OCI-LY3 (cell line): Measurements from ENCODE around the gene PARVA.
"Not testable (repeated sequence)": the region's sequence is repeated elsewhere in the genome, so short reads cannot be mapped to it uniquely, and the experiment has no call there.

ENCODE experiments used
- H2AFZ ChIP-seq: fragments of 200-600, 300-600 bp; shearing (Covaris generic); 2 replicates; pipeline ENCODE4 v1.6.0; 2014; ENCODE audit warnings: antibody characterized with exemption, low read depth, low read length
- H3K27ac ChIP-seq: fragments of 200-600, 300-600 bp; sonication (generic); 2 replicates; pipeline ENCODE4 v1.5.1; 2014; ENCODE audit warnings: mild to moderate bottlenecking, low read length, moderate library complexity, mixed read lengths
- H3K27me3 ChIP-seq: fragments of 200-600, 300-600 bp; sonication (generic); 2 replicates; pipeline ENCODE4 v1.6.1; 2014; ENCODE audit warnings: low read depth, low read length, mixed read lengths
- H3K36me3 ChIP-seq: fragments of 200-600, 300-600 bp; sonication (generic); replicated peaks from 2 replicates; pipeline ENCODE3; 2014; ENCODE audit warnings: low read depth, low read length, mixed read lengths
- H3K4me1 ChIP-seq: fragments of 300-600, 200-600 bp; sonication (generic); 2 replicates; pipeline ENCODE4 v1.6.1; 2014; ENCODE audit warnings: low read length, mixed read lengths
- H3K4me2 ChIP-seq: fragments of 200-600, 300-600 bp; sonication (generic); 2 replicates; pipeline ENCODE4 v1.6.1; 2014; ENCODE audit warnings: low read length, mixed read lengths
- H3K4me3 ChIP-seq: fragments of 300-600, 200-600 bp; sonication (generic); 2 replicates; pipeline ENCODE4 v1.5.1; 2014; ENCODE audit warnings: antibody characterized with exemption, mild to moderate bottlenecking, low read length, moderate library complexity
- H3K79me2 ChIP-seq: fragments of 300-600, 200-600 bp; shearing (Covaris generic); 2 replicates; pipeline ENCODE4 v1.6.1; 2014; ENCODE audit warnings: mild to moderate bottlenecking, low read length, mixed read lengths
- H3K9ac ChIP-seq: fragments of 300-600, 200-600 bp; shearing (Covaris generic); 2 replicates; pipeline ENCODE4 v1.6.0; 2014; ENCODE audit warnings: mild to moderate bottlenecking, low read length, moderate library complexity
- H3K9me3 ChIP-seq: fragments of 200-600, 300-600 bp; shearing (Covaris generic); 2 replicates; pipeline ENCODE4 v1.6.1; 2014; ENCODE audit warnings: low read length, mixed read lengths; ENCODE audit not compliant: insufficient read depth
- H4K20me1 ChIP-seq: fragments of 200-600, 300-600 bp; sonication (generic); 2 replicates; pipeline ENCODE4 v1.6.1; 2016; ENCODE audit warnings: low read length, mixed read lengths; ENCODE audit not compliant: insufficient read depth
- CTCF ChIP-seq: fragments of 200-600, 300-600 bp; sonication (generic); IDR thresholded peaks from 2 replicates; pipeline ENCODE4 v1.5.1; 2014; ENCODE audit warnings: antibody characterized with exemption, low read length, low read depth
- EZH2phosphoT487 ChIP-seq: fragments of 200-600 bp; shearing (Covaris generic); IDR thresholded peaks from 2 replicates; pipeline ENCODE4 v1.6.1; 2018; ENCODE audit warnings: antibody characterized with exemption, mixed run types, low read depth

Gene PARVA

GRCh38 chr11:12356944-12357655 lies 20.3 kb upstream of the PARVA start:
- Histone ChIP-seq H3K27me3 (0 out of 2 replicates have a peak, but pooled peaks cover 6% of the 10 kb centered on the region), H3K4me1 (no peaks in the 10 kb centered on the region), H3K9ac (no peak overlapping the region), H3K9me3 (no peaks in the 10 kb centered on the region), H3K4me2 (no peak overlapping the region), H3K36me3 (no peaks in the 10 kb centered on the region), H3K79me2 (no peaks in the 10 kb centered on the region), H4K20me1 (no peaks in the 10 kb centered on the region), H3K4me3 (no peak overlapping the region), H2AFZ (no peak overlapping the region), H3K27ac (no peak overlapping the region)
- TF ChIP-seq EZH2phosphoT487 (no peak), CTCF (no peak)

GRCh38 chr11:12357697-12358096 lies 19.7 kb upstream of the PARVA start:
- not testable (repeated sequence) for H2AFZ ChIP-seq, H3K4me1 ChIP-seq, H4K20me1 ChIP-seq, H3K27me3 ChIP-seq, H3K4me2 ChIP-seq, H3K9me3 ChIP-seq, H3K9ac ChIP-seq, H3K79me2 ChIP-seq, H3K27ac ChIP-seq, H3K36me3 ChIP-seq, H3K4me3 ChIP-seq

- no peaks in the 10 kb centered on the region for H3K36me3 ChIP-seq
- H3K79me2 ChIP-seq = no peaks in the 10 kb centered on the region
- H2AFZ ChIP-seq = no peak overlapping the region
- no peaks in the 10 kb centered on the region for H4K20me1 ChIP-seq
- 0 out of 2 replicates have a peak, but pooled peaks cover 6% of the 10 kb centered on the region for H3K27me3 ChIP-seq
- TF ChIP-seq CTCF (no peak), EZH2phosphoT487 (no peak)
- H3K9ac ChIP-seq = no peak overlapping the region
- no peaks in the 10 kb centered on the region for H3K4me1 ChIP-seq
- no peak overlapping the region for H3K4me2 ChIP-seq
- H3K4me3 ChIP-seq = no peak overlapping the region
- no peaks in the 10 kb centered on the region for H3K9me3 ChIP-seq
- H3K27ac ChIP-seq = no peak overlapping the region
Observed at GRCh38 chr11:12358302-12359188, 18.8 kb upstream of the PARVA start.

GRCh38 chr11:12359761-12360160 lies 17.6 kb upstream of the PARVA start:
- no peaks in the 10 kb centered on the region for H3K79me2 ChIP-seq
- no peaks in the 10 kb centered on the region for H4K20me1 ChIP-seq
- no peaks in the 10 kb centered on the region for H3K9me3 ChIP-seq
- no peaks in the 10 kb centered on the region for H3K36me3 ChIP-seq
- TF ChIP-seq EZH2phosphoT487 = no peak
- TF ChIP-seq CTCF = no peak
- H3K4me3 ChIP-seq = no peak overlapping the region
- no peak overlapping the region for H3K4me2 ChIP-seq
- H3K27ac ChIP-seq = no peak overlapping the region
- H3K27me3 ChIP-seq = peaks cover 13% of the 10 kb centered on the region; the same call in 1 of the 2 replicates
- H3K9ac ChIP-seq = no peak overlapping the region
- H2AFZ ChIP-seq = no peak overlapping the region
- no peaks in the 10 kb centered on the region for H3K4me1 ChIP-seq
